HepG2 (cell line): ENCODE measurements around the gene CYB561.

Source experiments
- DPF2 ChIP-seq: sonication (generic); formaldehyde crosslinking; IDR thresholded peaks from 2 replicates; pipeline ENCODE4 v1.4.0; 2020; ENCODE audit warnings: mild to moderate bottlenecking, low read depth, missing genetic modification reagents, borderline replicate concordance
- GATA4 ChIP-seq: sonication (generic); IDR thresholded peaks from 2 replicates; pipeline ENCODE4 v1.6.1; 2016; ENCODE audit warnings: antibody characterized with exemption, low read depth, borderline replicate concordance
- MEIS2 ChIP-seq: sonication (generic); formaldehyde crosslinking; IDR thresholded peaks from 2 replicates; pipeline ENCODE4 v1.9.0; 2021; ENCODE audit warnings: mild to moderate bottlenecking, missing genetic modification reagents
- POLR2A ChIP-seq, 2 experiments: IDR thresholded peaks; 2 replicates each; pipeline ENCODE4 v1.6.1; 2011; ENCODE audit warnings: low read depth in 2 of 2, low read length in 2 of 2, mild to moderate bottlenecking in 1 of 2, moderate library complexity in 1 of 2; ENCODE audit not compliant: insufficient read depth in 1 of 2
- U2AF1 ChIP-seq: fragments of 200-400 bp; formaldehyde crosslinking; optimal IDR thresholded peaks from 2 replicates; pipeline ENCODE3; 2017; ENCODE audit warnings: mild to moderate bottlenecking, low read depth, low read length
- ZNF329 ChIP-seq: sonication (generic); formaldehyde crosslinking; IDR thresholded peaks from 2 replicates; pipeline ENCODE4 v1.9.0; 2021; ENCODE audit warnings: low read depth, mild to moderate bottlenecking, missing genetic modification reagents
- ZNF644 ChIP-seq: IDR thresholded peaks from 2 replicates; pipeline ENCODE4 v1.6.1; 2016; ENCODE audit warnings: low read depth
- ZNF790 ChIP-seq: sonication (generic); formaldehyde crosslinking; IDR thresholded peaks from 2 replicates; pipeline ENCODE4 v1.8.0; 2022; ENCODE audit warnings: missing genetic modification reagents, mild to moderate bottlenecking, borderline replicate concordance
- TF ChIP-seq, protein P1 (sequence below): sonication (generic); formaldehyde crosslinking; IDR thresholded peaks from 2 replicates; pipeline ENCODE4 v1.4.0; 2020; ENCODE audit warnings: missing genetic modification reagents
- TF ChIP-seq, protein P2 (sequence below): sonication (generic); formaldehyde crosslinking; IDR thresholded peaks from 2 replicates; pipeline ENCODE4 v1.5.0; 2020; ENCODE audit warnings: mild to moderate bottlenecking, missing genetic modification reagents, moderate library complexity
- TF ChIP-seq, protein P3 (sequence below): sonication (generic); formaldehyde crosslinking; conservative IDR thresholded peaks from 2 replicates; pipeline ENCODE4 v1.4.0; 2020; ENCODE audit warnings: missing genetic modification reagents
- TF ChIP-seq, protein P4 (sequence below): sonication (generic); formaldehyde crosslinking; IDR thresholded peaks from 2 replicates; pipeline ENCODE4 v1.4.0; 2020; ENCODE audit warnings: missing genetic modification reagents, borderline replicate concordance

GRCh38 chr17:63454915-63455314 is 8.8 kb upstream of the CYB561 start:
- TF ChIP-seq, protein P1, sequence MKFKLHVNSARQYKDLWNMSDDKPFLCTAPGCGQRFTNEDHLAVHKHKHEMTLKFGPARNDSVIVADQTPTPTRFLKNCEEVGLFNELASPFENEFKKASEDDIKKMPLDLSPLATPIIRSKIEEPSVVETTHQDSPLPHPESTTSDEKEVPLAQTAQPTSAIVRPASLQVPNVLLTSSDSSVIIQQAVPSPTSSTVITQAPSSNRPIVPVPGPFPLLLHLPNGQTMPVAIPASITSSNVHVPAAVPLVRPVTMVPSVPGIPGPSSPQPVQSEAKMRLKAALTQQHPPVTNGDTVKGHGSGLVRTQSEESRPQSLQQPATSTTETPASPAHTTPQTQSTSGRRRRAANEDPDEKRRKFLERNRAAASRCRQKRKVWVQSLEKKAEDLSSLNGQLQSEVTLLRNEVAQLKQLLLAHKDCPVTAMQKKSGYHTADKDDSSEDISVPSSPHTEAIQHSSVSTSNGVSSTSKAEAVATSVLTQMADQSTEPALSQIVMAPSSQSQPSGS = no peak
- no peak for TF ChIP-seq ZNF790 (CRISPR knock-in tag)
- no peak for TF ChIP-seq DPF2 (CRISPR knock-in tag)
- no peak for TF ChIP-seq ZNF644 (CRISPR knock-in tag)
- TF ChIP-seq, protein P2, sequence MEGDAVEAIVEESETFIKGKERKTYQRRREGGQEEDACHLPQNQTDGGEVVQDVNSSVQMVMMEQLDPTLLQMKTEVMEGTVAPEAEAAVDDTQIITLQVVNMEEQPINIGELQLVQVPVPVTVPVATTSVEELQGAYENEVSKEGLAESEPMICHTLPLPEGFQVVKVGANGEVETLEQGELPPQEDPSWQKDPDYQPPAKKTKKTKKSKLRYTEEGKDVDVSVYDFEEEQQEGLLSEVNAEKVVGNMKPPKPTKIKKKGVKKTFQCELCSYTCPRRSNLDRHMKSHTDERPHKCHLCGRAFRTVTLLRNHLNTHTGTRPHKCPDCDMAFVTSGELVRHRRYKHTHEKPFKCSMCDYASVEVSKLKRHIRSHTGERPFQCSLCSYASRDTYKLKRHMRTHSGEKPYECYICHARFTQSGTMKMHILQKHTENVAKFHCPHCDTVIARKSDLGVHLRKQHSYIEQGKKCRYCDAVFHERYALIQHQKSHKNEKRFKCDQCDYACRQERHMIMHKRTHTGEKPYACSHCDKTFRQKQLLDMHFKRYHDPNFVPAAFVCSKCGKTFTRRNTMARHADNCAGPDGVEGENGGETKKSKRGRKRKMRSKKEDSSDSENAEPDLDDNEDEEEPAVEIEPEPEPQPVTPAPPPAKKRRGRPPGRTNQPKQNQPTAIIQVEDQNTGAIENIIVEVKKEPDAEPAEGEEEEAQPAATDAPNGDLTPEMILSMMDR (CRISPR knock-in tag) = no peak
- TF ChIP-seq, protein P3, sequence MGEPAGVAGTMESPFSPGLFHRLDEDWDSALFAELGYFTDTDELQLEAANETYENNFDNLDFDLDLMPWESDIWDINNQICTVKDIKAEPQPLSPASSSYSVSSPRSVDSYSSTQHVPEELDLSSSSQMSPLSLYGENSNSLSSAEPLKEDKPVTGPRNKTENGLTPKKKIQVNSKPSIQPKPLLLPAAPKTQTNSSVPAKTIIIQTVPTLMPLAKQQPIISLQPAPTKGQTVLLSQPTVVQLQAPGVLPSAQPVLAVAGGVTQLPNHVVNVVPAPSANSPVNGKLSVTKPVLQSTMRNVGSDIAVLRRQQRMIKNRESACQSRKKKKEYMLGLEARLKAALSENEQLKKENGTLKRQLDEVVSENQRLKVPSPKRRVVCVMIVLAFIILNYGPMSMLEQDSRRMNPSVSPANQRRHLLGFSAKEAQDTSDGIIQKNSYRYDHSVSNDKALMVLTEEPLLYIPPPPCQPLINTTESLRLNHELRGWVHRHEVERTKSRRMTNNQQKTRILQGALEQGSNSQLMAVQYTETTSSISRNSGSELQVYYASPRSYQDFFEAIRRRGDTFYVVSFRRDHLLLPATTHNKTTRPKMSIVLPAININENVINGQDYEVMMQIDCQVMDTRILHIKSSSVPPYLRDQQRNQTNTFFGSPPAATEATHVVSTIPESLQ (CRISPR knock-in tag) = no peak
- TF ChIP-seq GATA4 = no peak
- TF ChIP-seq ZNF329 (CRISPR knock-in tag) = no peak
- TF ChIP-seq, protein P4, sequence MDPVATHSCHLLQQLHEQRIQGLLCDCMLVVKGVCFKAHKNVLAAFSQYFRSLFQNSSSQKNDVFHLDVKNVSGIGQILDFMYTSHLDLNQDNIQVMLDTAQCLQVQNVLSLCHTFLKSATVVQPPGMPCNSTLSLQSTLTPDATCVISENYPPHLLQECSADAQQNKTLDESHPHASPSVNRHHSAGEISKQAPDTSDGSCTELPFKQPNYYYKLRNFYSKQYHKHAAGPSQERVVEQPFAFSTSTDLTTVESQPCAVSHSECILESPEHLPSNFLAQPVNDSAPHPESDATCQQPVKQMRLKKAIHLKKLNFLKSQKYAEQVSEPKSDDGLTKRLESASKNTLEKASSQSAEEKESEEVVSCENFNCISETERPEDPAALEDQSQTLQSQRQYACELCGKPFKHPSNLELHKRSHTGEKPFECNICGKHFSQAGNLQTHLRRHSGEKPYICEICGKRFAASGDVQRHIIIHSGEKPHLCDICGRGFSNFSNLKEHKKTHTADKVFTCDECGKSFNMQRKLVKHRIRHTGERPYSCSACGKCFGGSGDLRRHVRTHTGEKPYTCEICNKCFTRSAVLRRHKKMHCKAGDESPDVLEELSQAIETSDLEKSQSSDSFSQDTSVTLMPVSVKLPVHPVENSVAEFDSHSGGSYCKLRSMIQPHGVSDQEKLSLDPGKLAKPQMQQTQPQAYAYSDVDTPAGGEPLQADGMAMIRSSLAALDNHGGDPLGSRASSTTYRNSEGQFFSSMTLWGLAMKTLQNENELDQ (CRISPR knock-in tag) = no peak
- TF ChIP-seq POLR2A (IDR thresholded peaks at IDR 0.05; ENCODE audit: insufficient read depth in 1 of 2, low read depth in 2 of 2, low read length in 2 of 2) = no peak
- no peak for TF ChIP-seq MEIS2 (CRISPR knock-in tag)
- TF ChIP-seq U2AF1 = no peak
